ENCODE data around the gene MRPL12. TPM values are rescaled to one million over a fixed set of nuclear protein-coding genes. Genes with fewer than 3 reads are reported as not detected.

The MRPL12 gene
- total and polyA plus RNA-seq, 2 experiments from 2014 or later: 50.9 to 153 TPM

- Mint-ChIP-seq H3K36me3 (ENCODE audit: low read depth) (peaks cover 37% of the 10 kb centered on the region), H3K27ac (no peak overlapping the region; the same call in 1 of the 2 replicates), H3K4me1 (peaks cover 25% of the 10 kb centered on the region), H3K27me3 (ENCODE audit: insufficient read depth, low read depth, poor library complexity) (peaks cover 15% of the 10 kb centered on the region), H3K9me3 (no peaks in the 10 kb centered on the region), H3K4me3 (no peak overlapping the region)
- Histone ChIP-seq H3K4me3 (no peak overlapping the region), H3F3A (replicated peaks; ENCODE audit: low read depth) (peaks cover 21% of the 10 kb centered on the region; the same call in 1 of the 2 replicates), H3K27me3 (ENCODE audit: insufficient read depth) (no peaks in the 10 kb centered on the region), H4K20me1 (replicated peaks; ENCODE audit: insufficient read depth) (peaks cover 12% of the 10 kb centered on the region), H3K9me2 (ENCODE audit: insufficient read depth) (no peaks in the 10 kb centered on the region), H3K79me2 (replicated peaks; ENCODE audit: insufficient read depth) (peaks cover 33% of the 10 kb centered on the region), H3K4me2 (no peak overlapping the region), H3K27ac (ENCODE audit: low read depth) (no peak overlapping the region), H3K4me1 (ENCODE audit: insufficient read depth) (peaks cover 15% of the 10 kb centered on the region), H3K36me3 (ENCODE audit: insufficient read depth) (no peaks in the 10 kb centered on the region), H2AFZ (no peak overlapping the region)
- peak; percentile 29; the same call in 1 of the 2 replicates for TF ChIP-seq POLR2AphosphoS5 (IDR thresholded peaks at IDR 0.05; ENCODE audit: low read depth)
- TF ChIP-seq EZH2phosphoT487 (IDR thresholded peaks at IDR 0.05; ENCODE audit: unreplicated experiment): no peak
- DNase-seq (ENCODE audit: low spot score) (no peak), ATAC-seq (no peak)
Observed at GRCh38 chr17:81664051-81664470, 39.1 kb upstream of the MRPL12 start.

- Histone ChIP-seq H3K4me1 (ENCODE audit: insufficient read depth) (peaks cover 15% of the 10 kb centered on the region), H2AFZ (no peak overlapping the region), H3K27ac (ENCODE audit: low read depth) (peak overlapping the region; percentile 84), H3K9me2 (ENCODE audit: insufficient read depth) (no peaks in the 10 kb centered on the region), H3K4me2 (peak overlapping the region; percentile 99), H3K79me2 (replicated peaks; ENCODE audit: insufficient read depth) (peaks cover 41% of the 10 kb centered on the region), H3K36me3 (ENCODE audit: insufficient read depth) (peaks cover 9% of the 10 kb centered on the region), H3F3A (replicated peaks; ENCODE audit: low read depth) (peaks cover 27% of the 10 kb centered on the region), H4K20me1 (replicated peaks; ENCODE audit: insufficient read depth) (peaks cover 12% of the 10 kb centered on the region), H3K27me3 (ENCODE audit: insufficient read depth) (no peaks in the 10 kb centered on the region), H3K4me3 (peak overlapping the region; percentile 99)
- peaks cover 18% of the 10 kb centered on the region for H3K27me3 Mint-ChIP-seq (ENCODE audit: insufficient read depth, low read depth, poor library complexity)
- peak overlapping the region; percentile 95 for H3K27ac Mint-ChIP-seq
- DNase-seq (ENCODE audit: low spot score): peak; percentile 40
- H3K36me3 Mint-ChIP-seq (ENCODE audit: low read depth): peaks cover 50% of the 10 kb centered on the region
- peak; percentile 13 for ATAC-seq
- TF ChIP-seq JUNB (IDR thresholded peaks at IDR 0.05; ENCODE audit: unreplicated experiment) (no peak), POLR2AphosphoS5 (IDR thresholded peaks at IDR 0.05; ENCODE audit: low read depth) (0 out of 2 replicates have a peak, but pooled peaks have one; percentile 24)
- H3K9me3 Mint-ChIP-seq: no peaks in the 10 kb centered on the region
- H3K4me3 Mint-ChIP-seq: peak overlapping the region; percentile 98
- peaks cover 25% of the 10 kb centered on the region for H3K4me1 Mint-ChIP-seq
Observed at GRCh38 chr17:81665205-81666091, 37.7 kb upstream of the MRPL12 start.

- Histone ChIP-seq H4K20me1 (replicated peaks; ENCODE audit: insufficient read depth) (peaks cover 12% of the 10 kb centered on the region), H3K4me3 (peak overlapping the region; percentile 99), H3K9me2 (ENCODE audit: insufficient read depth) (no peaks in the 10 kb centered on the region), H3K4me2 (peak overlapping the region; percentile 99), H3K27me3 (ENCODE audit: insufficient read depth) (no peaks in the 10 kb centered on the region), H3K36me3 (ENCODE audit: insufficient read depth) (peaks cover 14% of the 10 kb centered on the region), H3F3A (replicated peaks; ENCODE audit: low read depth) (peaks cover 27% of the 10 kb centered on the region), H2AFZ (no peak overlapping the region), H3K4me1 (ENCODE audit: insufficient read depth) (peaks cover 15% of the 10 kb centered on the region), H3K27ac (ENCODE audit: low read depth) (peak overlapping the region; percentile 84), H3K79me2 (replicated peaks; ENCODE audit: insufficient read depth) (peaks cover 41% of the 10 kb centered on the region)
- H3K36me3 Mint-ChIP-seq (ENCODE audit: low read depth): peaks cover 56% of the 10 kb centered on the region
- H3K9me3 Mint-ChIP-seq: no peaks in the 10 kb centered on the region
- H3K27me3 Mint-ChIP-seq (ENCODE audit: insufficient read depth, low read depth, poor library complexity): peaks cover 18% of the 10 kb centered on the region
- peak overlapping the region; percentile 95 for H3K27ac Mint-ChIP-seq
- H3K4me1 Mint-ChIP-seq: peaks cover 25% of the 10 kb centered on the region
- H3K4me3 Mint-ChIP-seq: peak overlapping the region; percentile 98
- ATAC-seq (peak; percentile 49), DNase-seq (ENCODE audit: low spot score) (peak; percentile 77)
- no peak for TF ChIP-seq EZH2phosphoT487 (IDR thresholded peaks at IDR 0.05; ENCODE audit: unreplicated experiment)
- no peak for TF ChIP-seq STAT1 (IDR thresholded peaks at IDR 0.05; ENCODE audit: unreplicated experiment)
- TF ChIP-seq NANOG (IDR thresholded peaks at IDR 0.05; ENCODE audit: borderline replicate concordance): no peak
- TF ChIP-seq CTCF (conservative IDR thresholded peaks at IDR 0.05; ENCODE audit: low read depth in 2 of 2): no peak
- no peak for TF ChIP-seq ZNF462 (CRISPR knock-in tag; IDR thresholded peaks at IDR 0.05)
- no peak for TF ChIP-seq ZNF331 (CRISPR knock-in tag; IDR thresholded peaks at IDR 0.05; ENCODE audit: low read depth)
Observed at GRCh38 chr17:81666092-81666341, 37.1 kb upstream of the MRPL12 start.

All from GM23338 (cell line).